Spleen (tissue), 11 donors: ENCODE measurements around the gene VGLL4. TPM values are rescaled to one million over a fixed set of nuclear protein-coding genes. Genes with fewer than 3 reads are reported as not detected.

Source experiments
- DNase-seq: peaks from one replicate; pipeline ENCODE4 v3.0.0-alpha.2; 2020
- H3K27ac ChIP-seq, 8 donors: fragments of 200-600 bp; sonication (generic) in 7 of 8; 1 replicate in 4 of 8; 2 replicates in 4 of 8; pipeline versions ENCODE4 v1.5.0 to v1.8.0; 2016 to 2021; ENCODE audit warnings: inconsistent platforms in 4 of 8, mild to moderate bottlenecking in 4 of 8, moderate library complexity in 1 of 8
- H3K27me3 ChIP-seq, 7 donors: fragments of 200-600 bp; sonication (generic) in 6 of 7; replicated peaks in 1 of 7; 1 replicate in 4 of 7; 2 replicates in 3 of 7; pipeline versions ENCODE4 v1.5.0 to v1.8.0; 2016 to 2021; ENCODE audit warnings: inconsistent platforms in 3 of 7, mild to moderate bottlenecking in 1 of 7
- H3K36me3 ChIP-seq, 6 donors: fragments of 200-600 bp; sonication (generic) in 5 of 6; 1 replicate in 4 of 6; 2 replicates in 2 of 6; pipeline versions ENCODE4 v1.5.0 to v1.8.0; 2016 to 2021; ENCODE audit warnings: inconsistent platforms in 2 of 6
- H3K4me1 ChIP-seq, 6 donors: fragments of 200-600 bp; sonication (generic) in 5 of 6; 1 replicate in 3 of 6; 2 replicates in 3 of 6; pipeline versions ENCODE4 v1.5.0 to v1.8.0; 2016 to 2021; ENCODE audit warnings: inconsistent platforms in 3 of 6
- H3K4me3 ChIP-seq, 8 donors: fragments of 200-600 bp; sonication (generic) in 7 of 8; 1 replicate in 4 of 8; 2 replicates in 4 of 8; pipeline versions ENCODE4 v1.5.0 to v1.8.0; 2016 to 2021; ENCODE audit warnings: inconsistent platforms in 4 of 8, mild to moderate bottlenecking in 4 of 8, moderate library complexity in 2 of 8
- H3K9me3 ChIP-seq, 8 donors: fragments of 200-600 bp; sonication (generic) in 7 of 8; 1 replicate in 4 of 8; 2 replicates in 4 of 8; pipeline versions ENCODE4 v1.5.0 to v1.8.0; 2016 to 2021; ENCODE audit warnings: inconsistent platforms in 4 of 8
- POLR2A ChIP-seq, 3 donors: fragments of 450-650 bp; IDR thresholded peaks; one replicate each; pipeline ENCODE4 v1.5.1; 2017; ENCODE audit warnings: antibody characterized with exemption in 3 of 3, mild to moderate bottlenecking in 1 of 3
- POLR2AphosphoS5 ChIP-seq, 3 donors: sonication (generic); formaldehyde crosslinking; IDR thresholded peaks; one replicate each; pipeline ENCODE4 v1.5.1; 2017; ENCODE audit warnings: antibody characterized with exemption in 3 of 3
- WGBS, 5 donors: extraction: QIAGEN DNeasy Blood & Tissue Kit in 3 of 5; methylation state at CpG; one replicate each; pipeline versions ENCODE4 v1.1.5 to v1.1.7; 2013 to 2018; 5-methylcytosine and 5-hydroxymethylcytosine counted together
- intact Hi-C: fragments of 100-400 bp; cut with DNase I; formaldehyde crosslinking; loops from one replicate; pipeline ENCODE4 v1.15.0; 2023; ENCODE audit warnings: low total_unique reads
- polyA plus RNA-seq, 3 donors: library from polyadenylated mRNA; stranded (reverse); fragments of 200-250 nt; gene quantifications; one replicate each; pipeline ENCODE4 v1.2.1, GENCODE V29; 2013
- total RNA-seq, 7 donors: library from RNA; depleted of rRNA in 3 of 7; stranded (reverse); fragments of >200 nt in 3 of 7; fragmentation: NEBNext Ultra II Directional in 4 of 7; extraction: Animal tissue kit (Norgen Biotek cat#: 25700) in 4 of 7; gene quantifications; one replicate each; pipeline versions ENCODE4 v1.1.0 to v1.2.1, GENCODE V29; 2016 to 2021
- TF ChIP-seq, protein P1 (sequence below), 11 experiments: fragments of 200-600 bp in 7 of 11; fragments of 450-650 bp in 4 of 11; sonication (generic) in 4 of 11; IDR thresholded peaks in 8 of 11; conservative IDR thresholded peaks in 3 of 11; 1 replicate in 7 of 11; 2 replicates in 4 of 11; pipeline versions ENCODE4 v1.4.0 to v1.8.0; 2016 to 2021; ENCODE audit warnings: antibody characterized with exemption in 11 of 11, inconsistent platforms in 4 of 11, mild to moderate bottlenecking in 1 of 11
- donor health status: healthy with polysubstance abuse.
- donor health status: DM: no; HTN: no; CAD: no; lungs with moderate emphysema.
- donor health status: DM: no; HTN: no; CAD: no.
- donor health status: Bipolar disorder and iron deficiency.
- donor health status: healthy.
- donor health status: DM: no; HTN: no; CAD: no.
- donor health status: DM: yes; HTN: yes; CAD: no.

VGLL4 gene
- total and polyA plus RNA-seq, 10 donors: 13.5 to 80.2 (median 50.8) TPM

GRCh38 chr3:11625376-11626083 lies 18.2 kb downstream of the VGLL4 start:
- H3K9me3 ChIP-seq: no peaks in the 10 kb centered on the region
- DNase-seq: no peak
- peak overlapping the region in 1 of 8 donors; percentile 7 for H3K27ac ChIP-seq
- no peak overlapping the region for H3K4me3 ChIP-seq
- intact Hi-C loops: no loop called here
- TF ChIP-seq POLR2A (IDR thresholded peaks at IDR 0.05) (no peak), POLR2AphosphoS5 (IDR thresholded peaks at IDR 0.05) (no peak)
- TF ChIP-seq, protein P1, sequence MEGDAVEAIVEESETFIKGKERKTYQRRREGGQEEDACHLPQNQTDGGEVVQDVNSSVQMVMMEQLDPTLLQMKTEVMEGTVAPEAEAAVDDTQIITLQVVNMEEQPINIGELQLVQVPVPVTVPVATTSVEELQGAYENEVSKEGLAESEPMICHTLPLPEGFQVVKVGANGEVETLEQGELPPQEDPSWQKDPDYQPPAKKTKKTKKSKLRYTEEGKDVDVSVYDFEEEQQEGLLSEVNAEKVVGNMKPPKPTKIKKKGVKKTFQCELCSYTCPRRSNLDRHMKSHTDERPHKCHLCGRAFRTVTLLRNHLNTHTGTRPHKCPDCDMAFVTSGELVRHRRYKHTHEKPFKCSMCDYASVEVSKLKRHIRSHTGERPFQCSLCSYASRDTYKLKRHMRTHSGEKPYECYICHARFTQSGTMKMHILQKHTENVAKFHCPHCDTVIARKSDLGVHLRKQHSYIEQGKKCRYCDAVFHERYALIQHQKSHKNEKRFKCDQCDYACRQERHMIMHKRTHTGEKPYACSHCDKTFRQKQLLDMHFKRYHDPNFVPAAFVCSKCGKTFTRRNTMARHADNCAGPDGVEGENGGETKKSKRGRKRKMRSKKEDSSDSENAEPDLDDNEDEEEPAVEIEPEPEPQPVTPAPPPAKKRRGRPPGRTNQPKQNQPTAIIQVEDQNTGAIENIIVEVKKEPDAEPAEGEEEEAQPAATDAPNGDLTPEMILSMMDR (IDR thresholded peaks at IDR 0.05 in 8 of 11, conservative IDR thresholded peaks at IDR 0.05 in 3 of 11): no peak
- no peaks in the 10 kb centered on the region for H3K27me3 ChIP-seq
- H3K36me3 ChIP-seq: no peaks in the 10 kb centered on the region
- peaks cover 13 to 74% (median 45%) of the 10 kb centered on the region in 6 donors for H3K4me1 ChIP-seq
- 73 to 82% (median 80%) methylated on average over 5 of the region's 5 CpGs for WGBS, 5 donors

DNA sequence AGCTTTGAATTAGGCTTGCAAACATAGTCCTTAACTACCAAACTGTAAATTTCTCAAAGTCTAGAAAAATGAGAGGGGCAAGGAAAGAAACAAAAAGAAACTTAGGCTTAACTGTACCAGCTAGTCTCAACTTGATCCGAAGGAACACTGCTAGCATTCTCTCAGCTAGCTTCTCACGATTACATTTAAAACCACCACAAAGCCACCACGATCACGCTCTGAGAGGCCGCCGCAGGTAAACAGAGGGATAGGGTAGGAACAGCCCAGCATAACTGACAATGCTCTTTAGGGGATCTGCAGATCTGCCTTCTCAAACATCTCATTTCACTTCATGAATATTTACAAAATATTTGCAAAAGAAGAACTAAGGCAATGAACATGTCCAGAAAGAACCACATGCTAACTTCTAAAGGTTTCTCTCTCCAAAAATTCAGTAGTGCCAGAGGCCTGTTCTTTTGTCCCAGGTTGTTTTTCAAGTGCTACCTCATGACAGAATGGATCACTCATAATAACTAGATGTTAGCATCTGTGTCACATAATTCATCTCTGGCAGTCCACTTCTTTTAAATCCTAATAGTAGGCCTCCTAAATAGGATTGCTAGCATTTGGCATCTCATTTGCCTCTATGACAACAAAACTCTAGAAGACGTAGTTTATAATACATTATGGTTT lies 18.9 kb downstream of the VGLL4 start:
- DNase-seq: no peak
- WGBS, 5 donors: 72 to 87% (median 80%) methylated on average over 7 of the region's 7 CpGs
- intact Hi-C loops: no loop called here

DNA sequence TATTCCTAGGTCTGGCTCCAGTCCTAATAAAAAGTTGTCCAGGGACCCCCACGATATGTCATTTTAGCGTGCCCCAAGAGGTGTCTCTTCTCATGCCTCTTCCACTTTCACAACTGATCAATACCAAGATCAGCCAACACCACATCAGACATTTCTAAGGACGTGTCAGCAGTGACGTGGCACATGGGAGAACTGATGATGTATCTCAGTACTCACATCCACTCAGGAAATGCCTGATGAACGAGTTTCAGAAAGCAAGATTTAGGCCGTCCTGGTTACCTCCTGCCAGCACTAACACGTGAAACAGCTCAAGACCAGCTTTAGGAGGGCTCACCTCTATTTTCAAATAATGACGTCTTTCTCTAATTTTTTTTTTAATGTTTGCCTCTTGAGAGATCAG lies 19.6 kb downstream of the VGLL4 start:
- Histone ChIP-seq H3K4me3 (no peak overlapping the region), H3K36me3 (no peaks in the 10 kb centered on the region), H3K9me3 (no peaks in the 10 kb centered on the region), H3K27ac (no peak overlapping the region), H3K4me1 (peaks cover 24 to 78% (median 57%) of the 10 kb centered on the region in 6 donors), H3K27me3 (no peaks in the 10 kb centered on the region)
- WGBS, 5 donors: 63 to 78% (median 68%) methylated on average over 8 of the region's 8 CpGs
- no peak for TF ChIP-seq POLR2AphosphoS5 (IDR thresholded peaks at IDR 0.05)
- TF ChIP-seq, protein P1 (IDR thresholded peaks at IDR 0.05 in 8 of 11, conservative IDR thresholded peaks at IDR 0.05 in 3 of 11): no peak
- no peak for TF ChIP-seq POLR2A (IDR thresholded peaks at IDR 0.05)
- DNase-seq: no peak
- intact Hi-C loops: no loop called here

More for the DNA sequence above, 18.9 kb downstream of the VGLL4 start:
- Histone ChIP-seq H3K4me3 (no peak overlapping the region), H3K27ac (peak overlapping the region in 1 of 8 donors; percentile 5), H3K4me1 (peaks cover 17 to 74% (median 50%) of the 10 kb centered on the region in 6 donors), H3K9me3 (no peaks in the 10 kb centered on the region), H3K36me3 (no peaks in the 10 kb centered on the region), H3K27me3 (no peaks in the 10 kb centered on the region)
- no peak for TF ChIP-seq POLR2A (IDR thresholded peaks at IDR 0.05)
- TF ChIP-seq, protein P1 (IDR thresholded peaks at IDR 0.05 in 8 of 11, conservative IDR thresholded peaks at IDR 0.05 in 3 of 11): no peak
- TF ChIP-seq POLR2AphosphoS5 (IDR thresholded peaks at IDR 0.05): no peak
